ACC112 (cell line): ENCODE data around the gene REEP3.
A peak's percentile ranks its signal among the peaks of the same experiment; 100 is the strongest.
"Not testable (repeated sequence)": the region's sequence is repeated elsewhere in the genome, so short reads cannot be mapped to it uniquely, and the experiment has no call there.

Experiments used
- H2AFZ ChIP-seq: fragments of 200-600 bp; sonication (generic); one replicate; pipeline ENCODE4 v1.6.0; 2017; ENCODE audit warnings: antibody characterized with exemption, low read length; ENCODE audit not compliant: unreplicated experiment
- H3K27ac ChIP-seq: fragments of 200-600 bp; sonication (generic); 2 replicates; pipeline ENCODE4 v1.5.1; 2014; ENCODE audit warnings: low read depth, mild to moderate bottlenecking, antibody characterized with exemption, low read length, moderate library complexity
- H3K27me3 ChIP-seq: fragments of 200-600 bp; sonication (generic); 2 replicates; pipeline ENCODE4 v1.6.1; 2014; ENCODE audit warnings: mild to moderate bottlenecking, antibody characterized with exemption, low read length, moderate library complexity, mixed read lengths; ENCODE audit not compliant: insufficient read depth
- H3K36me3 ChIP-seq: fragments of 200-600 bp; sonication (generic); 2 replicates; pipeline ENCODE4 v1.6.1; 2016; ENCODE audit warnings: mild to moderate bottlenecking, antibody characterized with exemption, low read length, moderate library complexity, mixed read lengths; ENCODE audit not compliant: insufficient read depth
- H3K4me1 ChIP-seq: fragments of 200-600 bp; sonication (generic); one replicate; pipeline ENCODE4 v1.6.1; 2016; ENCODE audit warnings: low read length, mixed read lengths; ENCODE audit not compliant: insufficient read depth, unreplicated experiment, control insufficient read depth
- H3K4me3 ChIP-seq: fragments of 200-600 bp; sonication (generic); 2 replicates; pipeline ENCODE4 v1.5.1; 2014; ENCODE audit warnings: mild to moderate bottlenecking, low read depth, low read length
- H3K79me2 ChIP-seq: fragments of 200-600 bp; sonication (generic); one replicate; pipeline ENCODE4 v1.6.0; 2016; ENCODE audit warnings: low read length; ENCODE audit not compliant: control insufficient read depth, unreplicated experiment, insufficient read depth

Gene REEP3

DNA sequence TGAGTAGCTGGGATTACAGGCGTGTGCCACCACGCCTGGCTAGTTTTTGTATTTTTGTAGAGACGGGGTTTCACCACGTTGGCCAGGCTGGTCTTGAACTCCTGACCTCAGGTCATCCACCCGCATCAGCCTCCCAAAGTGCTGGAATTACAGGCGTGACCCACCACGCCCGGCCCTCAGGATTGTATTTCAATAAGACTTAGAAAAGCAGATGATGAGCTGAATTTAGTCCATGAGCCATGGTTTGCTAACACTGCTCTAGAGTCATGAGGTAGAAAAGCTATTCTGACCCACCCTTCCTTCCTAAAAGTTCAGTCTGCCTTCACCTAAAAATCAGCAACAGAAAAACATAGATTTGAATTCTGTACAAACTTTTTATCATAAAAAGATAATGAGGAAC is 139.7 kb downstream of the REEP3 start:
- H2AFZ ChIP-seq, H3K4me1 ChIP-seq, H3K27me3 ChIP-seq, H3K79me2 ChIP-seq, H3K36me3 ChIP-seq, H3K4me3 ChIP-seq, H3K27ac ChIP-seq: not testable (repeated sequence)

DNA sequence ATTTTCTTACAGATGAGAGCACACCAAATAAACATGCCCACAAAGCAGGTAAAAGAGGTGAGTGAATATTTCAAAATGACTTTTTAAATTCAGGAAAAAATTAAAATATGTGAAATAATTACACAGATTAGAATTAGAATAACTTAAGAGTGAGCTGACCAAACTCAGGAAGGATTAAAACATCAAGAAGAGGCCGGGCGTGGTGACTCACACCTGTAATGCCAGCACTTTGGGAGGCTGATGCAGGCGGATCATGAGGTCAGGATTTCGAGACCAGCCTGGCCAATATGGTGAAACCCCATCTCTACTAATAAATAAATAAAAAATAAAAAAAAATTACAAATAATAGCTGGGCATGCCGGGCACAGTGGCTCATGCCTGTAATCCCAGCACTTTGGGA is 140.1 kb downstream of the REEP3 start:
- Histone ChIP-seq H3K36me3 (no peaks in the 10 kb centered on the region), H3K79me2 (no peaks in the 10 kb centered on the region), H3K4me1 (peaks cover 2% of the 10 kb centered on the region), H3K27me3 (no peaks in the 10 kb centered on the region), H3K27ac (no peak overlapping the region), H2AFZ (no peak overlapping the region), H3K4me3 (no peak overlapping the region)

DNA sequence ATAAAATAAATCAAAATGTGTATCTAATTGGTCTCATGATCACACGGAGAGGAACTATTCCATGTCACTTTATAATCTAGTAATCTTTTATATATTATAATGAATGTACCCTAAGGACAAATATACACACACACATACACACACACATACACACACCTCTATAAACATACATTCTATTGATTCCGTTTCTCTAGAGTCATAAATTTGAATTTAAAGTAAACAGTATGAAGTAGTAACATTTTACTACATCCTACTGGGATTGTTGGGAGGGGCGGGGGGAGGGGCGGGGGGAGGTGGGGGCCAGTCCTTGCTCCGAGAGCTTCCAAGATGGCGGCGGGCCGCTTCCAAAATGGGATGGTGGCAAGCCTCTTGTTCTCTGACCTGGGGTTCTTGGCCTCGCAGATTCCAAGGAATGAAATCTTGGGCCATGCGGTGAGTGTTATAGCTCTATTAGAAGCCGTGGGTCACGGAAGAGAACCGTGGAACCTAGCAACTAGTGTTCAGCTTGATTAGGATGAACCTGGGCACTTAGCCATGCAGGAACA is 143.2 kb downstream of the REEP3 start:
- no peak overlapping the region for H2AFZ ChIP-seq
- no peaks in the 10 kb centered on the region for H3K36me3 ChIP-seq
- no peaks in the 10 kb centered on the region for H3K27me3 ChIP-seq
- H3K79me2 ChIP-seq = no peaks in the 10 kb centered on the region
- no peak overlapping the region for H3K4me3 ChIP-seq
- H3K4me1 ChIP-seq = peaks cover 19% of the 10 kb centered on the region
- H3K27ac ChIP-seq = no peak overlapping the region

DNA sequence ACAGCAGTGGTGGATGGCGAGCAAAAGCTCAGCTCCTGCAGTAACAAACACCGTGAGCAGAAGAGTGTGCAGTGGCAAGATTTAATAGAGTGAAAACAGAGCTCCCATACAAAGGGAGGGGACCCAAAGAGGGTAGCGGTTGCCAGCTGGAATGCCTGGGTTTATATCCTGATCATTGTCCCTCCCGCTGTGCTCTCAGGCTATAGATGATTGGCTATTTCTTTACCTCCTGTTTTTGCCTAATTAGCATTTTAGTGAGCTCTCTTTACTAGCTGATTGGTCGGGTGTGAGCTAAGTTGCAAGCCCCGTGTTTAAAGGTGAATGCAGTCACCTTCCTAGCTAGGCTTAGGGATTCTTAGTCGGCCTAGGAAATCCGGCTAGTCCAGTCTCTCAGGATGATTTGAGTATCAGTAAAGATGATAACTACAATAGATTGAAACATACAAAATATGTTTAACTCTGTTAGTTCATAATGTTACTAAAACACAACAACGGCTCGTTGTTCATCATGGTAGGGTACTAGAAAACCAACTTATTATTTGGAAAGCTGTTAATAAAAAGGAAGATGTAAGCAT is 143.9 kb downstream of the REEP3 start:
- H3K4me3 ChIP-seq, H3K27me3 ChIP-seq, H2AFZ ChIP-seq, H3K36me3 ChIP-seq, H3K27ac ChIP-seq, H3K79me2 ChIP-seq: not testable (repeated sequence)
- peaks cover 19% of the 10 kb centered on the region for H3K4me1 ChIP-seq

DNA sequence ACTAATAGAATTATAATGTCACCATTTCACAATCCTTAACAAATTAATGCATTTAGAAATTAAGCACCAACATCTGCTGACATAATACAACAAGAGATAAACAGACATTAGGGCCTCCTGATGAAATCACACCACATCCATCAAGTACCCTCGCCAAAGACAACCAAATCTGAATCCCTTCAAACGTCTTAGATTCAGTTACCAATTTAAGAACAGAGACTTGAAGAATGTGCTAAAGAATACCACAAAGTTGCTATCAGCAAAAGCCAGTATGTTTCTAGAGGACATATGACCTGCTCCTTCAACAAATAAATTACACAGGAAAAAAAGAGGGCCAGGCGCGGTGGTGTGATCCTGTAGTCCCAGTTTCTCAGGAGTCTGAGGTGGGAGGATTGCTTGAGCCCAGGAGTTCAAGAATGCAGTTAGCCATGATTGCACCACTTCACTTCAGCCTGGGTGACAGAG is 144.5 kb downstream of the REEP3 start:
- Histone ChIP-seq H3K27me3 (no peaks in the 10 kb centered on the region), H3K36me3 (no peaks in the 10 kb centered on the region), H2AFZ (peak overlapping the region; percentile 9), H3K27ac (no peak overlapping the region), H3K4me3 (no peak overlapping the region), H3K79me2 (no peaks in the 10 kb centered on the region), H3K4me1 (peaks cover 19% of the 10 kb centered on the region)

DNA sequence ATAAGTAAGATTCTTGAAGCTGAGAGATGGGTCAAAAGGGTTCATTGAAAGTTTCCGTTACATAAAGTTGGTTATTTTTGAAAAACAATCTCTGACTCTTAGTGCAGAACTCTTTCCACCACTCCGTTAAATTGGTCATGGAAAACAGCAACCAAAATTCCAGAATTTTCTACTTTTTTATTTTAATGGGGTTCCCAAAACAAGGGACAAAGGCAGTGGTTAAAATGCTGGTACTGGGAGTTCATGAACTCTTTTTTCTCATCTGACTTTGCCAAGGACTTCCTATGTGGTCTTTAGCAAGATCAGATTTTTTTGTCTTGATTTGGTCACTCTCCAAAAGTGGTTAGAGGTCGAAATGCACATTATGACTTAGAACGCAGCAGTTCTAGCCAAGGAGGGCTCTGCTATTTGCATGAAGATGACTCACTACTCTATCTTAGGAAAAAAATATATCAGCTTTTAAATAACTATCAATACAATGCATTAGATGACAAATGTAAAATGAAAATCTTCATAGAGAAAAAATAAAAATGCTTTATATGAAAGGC is 145.7 kb downstream of the REEP3 start:
- Histone ChIP-seq H3K27ac (peak overlapping the region; percentile 68), H3K27me3 (no peaks in the 10 kb centered on the region), H2AFZ (no peak overlapping the region), H3K36me3 (no peaks in the 10 kb centered on the region), H3K4me1 (peaks cover 30% of the 10 kb centered on the region), H3K79me2 (no peaks in the 10 kb centered on the region), H3K4me3 (no peak overlapping the region)

DNA sequence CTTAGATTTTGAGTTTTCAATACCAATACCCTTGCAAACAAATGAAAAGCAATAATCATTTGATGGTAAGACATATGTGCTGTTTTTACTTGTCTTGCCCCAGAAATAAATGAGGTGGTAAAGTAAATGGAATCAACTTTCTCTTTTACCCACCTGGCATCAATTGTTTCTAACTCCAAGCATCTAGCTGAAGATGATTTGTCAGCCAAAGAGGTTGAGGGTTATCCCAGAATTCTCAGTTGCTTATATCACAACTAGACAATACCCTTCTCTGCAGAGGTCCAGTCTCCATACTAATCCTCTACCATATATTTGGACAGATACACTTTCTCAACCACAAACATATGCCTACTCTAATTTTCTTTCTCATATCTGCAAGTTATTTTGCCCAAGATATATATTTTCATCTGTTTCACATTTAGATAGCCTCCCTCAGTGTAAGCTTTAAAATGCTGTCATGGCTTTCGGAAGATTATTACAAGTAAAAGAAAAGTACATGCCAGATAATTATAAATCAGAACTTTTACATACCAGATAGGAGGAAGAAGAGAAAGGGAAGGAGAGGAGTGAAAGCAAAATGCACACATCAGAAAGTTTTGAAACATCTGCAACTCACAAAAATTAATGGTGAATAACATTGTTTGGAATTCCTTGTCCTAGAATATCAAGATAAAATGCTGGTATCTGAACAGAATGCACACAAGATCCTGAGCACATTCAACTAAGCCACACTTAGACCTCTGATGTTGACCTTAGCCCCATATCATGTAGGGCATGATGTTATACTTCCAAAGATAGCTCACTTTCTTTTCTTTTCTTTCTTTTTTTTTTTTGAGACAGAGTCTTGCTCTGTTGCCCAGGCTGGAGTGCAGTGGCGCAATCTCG is 146.6 kb downstream of the REEP3 start:
- Histone ChIP-seq H3K27me3 (no peaks in the 10 kb centered on the region), H3K4me3 (no peak overlapping the region), H2AFZ (peak overlapping the region; percentile 37), H3K4me1 (peaks cover 36% of the 10 kb centered on the region), H3K27ac (peak overlapping the region; percentile 59), H3K36me3 (no peaks in the 10 kb centered on the region), H3K79me2 (no peaks in the 10 kb centered on the region)

DNA sequence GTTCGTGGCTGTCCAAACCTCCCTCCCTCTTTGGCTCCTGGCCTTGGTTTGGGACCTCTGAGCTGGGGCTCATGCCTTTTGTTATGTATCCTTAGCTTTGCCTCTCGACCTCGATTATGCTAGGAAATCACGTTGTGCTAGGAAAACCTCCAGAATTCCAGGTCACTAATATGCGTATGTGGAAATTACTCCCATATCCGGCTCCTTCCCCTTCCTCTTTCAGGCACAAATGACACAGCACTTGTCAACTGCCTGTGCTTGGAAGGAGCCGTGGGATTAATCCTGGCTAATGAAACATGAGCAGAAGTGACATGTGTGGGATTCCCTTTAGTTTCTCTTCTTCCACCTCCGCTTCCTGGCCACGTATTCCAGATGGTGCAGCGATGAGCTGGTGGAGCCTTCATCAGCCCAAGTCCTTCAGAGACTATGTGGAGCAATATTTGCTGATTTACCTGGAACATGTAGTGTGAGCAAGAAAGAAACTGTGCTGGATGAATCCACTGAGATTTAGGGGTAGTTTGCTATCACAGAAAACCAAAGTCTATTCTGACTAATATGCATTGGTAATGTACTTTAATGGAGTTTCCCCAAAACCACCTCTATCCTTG is 149.2 kb downstream of the REEP3 start:
- H3K27ac ChIP-seq = no peak overlapping the region
- H3K4me1 ChIP-seq = peaks cover 36% of the 10 kb centered on the region
- H2AFZ ChIP-seq = no peak overlapping the region

DNA sequence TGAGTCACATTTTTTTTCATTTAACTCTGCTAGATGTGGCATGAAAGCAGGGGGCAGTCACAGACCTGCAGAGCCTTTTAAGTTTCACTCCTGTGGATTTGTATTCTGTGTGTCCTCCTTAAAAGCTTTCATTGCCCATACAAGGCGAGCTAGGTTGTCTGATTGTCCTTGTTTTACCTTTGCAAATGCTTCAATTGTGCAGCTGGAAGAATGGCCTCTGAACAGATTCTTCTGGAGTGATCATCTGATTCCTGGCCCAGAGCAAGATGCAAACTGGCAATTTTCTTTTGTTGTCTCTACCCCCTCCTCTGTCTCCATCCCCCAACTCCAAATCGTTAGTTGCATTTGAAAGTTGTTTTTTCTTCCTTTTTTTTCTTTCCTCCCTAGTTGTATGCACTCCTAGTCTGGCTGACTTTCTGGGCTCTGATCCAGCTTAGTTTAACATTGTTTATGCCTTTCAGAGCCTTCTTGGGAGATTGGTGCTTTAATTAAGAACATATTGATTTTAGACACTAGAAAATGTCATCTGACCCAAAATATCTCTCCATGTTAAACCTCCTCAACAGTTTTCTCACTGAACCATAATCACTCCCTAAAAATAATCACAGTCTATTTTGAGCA is 150.2 kb downstream of the REEP3 start:
- no peak overlapping the region for H2AFZ ChIP-seq
- H3K27me3 ChIP-seq = no peaks in the 10 kb centered on the region
- no peaks in the 10 kb centered on the region for H3K36me3 ChIP-seq

More for the DNA sequence above, 149.2 kb downstream of the REEP3 start:
- H3K36me3 ChIP-seq = no peaks in the 10 kb centered on the region
- H3K79me2 ChIP-seq = no peaks in the 10 kb centered on the region
- H3K4me3 ChIP-seq = no peak overlapping the region
- no peaks in the 10 kb centered on the region for H3K27me3 ChIP-seq

DNA sequence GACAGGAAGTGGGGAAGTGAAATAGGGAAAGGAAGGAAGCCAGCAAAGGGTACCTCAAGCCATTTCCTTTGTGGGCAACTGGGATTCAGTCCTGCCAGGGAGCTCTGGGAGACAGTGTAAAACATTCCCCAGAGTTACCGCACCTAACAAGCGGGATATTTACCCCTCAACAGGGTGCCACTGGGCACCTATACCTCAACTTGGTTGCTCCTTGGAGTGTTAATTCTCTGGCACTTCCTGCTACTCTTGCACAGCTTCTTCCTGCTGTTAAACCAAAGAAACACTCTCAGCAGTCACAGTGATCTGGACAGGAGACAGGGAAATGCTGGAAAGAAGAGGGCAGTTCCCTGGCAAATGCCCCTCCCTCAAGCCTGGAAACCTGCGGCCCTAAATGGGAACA is 151.3 kb downstream of the REEP3 start:
- H3K79me2 ChIP-seq = no peaks in the 10 kb centered on the region
- H3K27ac ChIP-seq = no peak overlapping the region
- no peak overlapping the region for H2AFZ ChIP-seq
- no peak overlapping the region for H3K4me3 ChIP-seq
- no peaks in the 10 kb centered on the region for H3K36me3 ChIP-seq
- peaks cover 25% of the 10 kb centered on the region for H3K4me1 ChIP-seq
- H3K27me3 ChIP-seq = no peaks in the 10 kb centered on the region

More for the DNA sequence above, 150.2 kb downstream of the REEP3 start:
- Histone ChIP-seq H3K79me2 (no peaks in the 10 kb centered on the region), H3K4me3 (no peak overlapping the region), H3K27ac (no peak overlapping the region), H3K4me1 (peaks cover 33% of the 10 kb centered on the region)
